Measurements from ENCODE around the gene OR4D11. TPM values are rescaled to one million over a fixed set of nuclear protein-coding genes. Genes with fewer than 3 reads are reported as not detected.

Gene OR4D11
- total and polyA plus RNA-seq, 9 of the 15 experiments (the other 6 are each of a cell fraction or from before 2014, with no cell fraction given) = not detected

- TF ChIP-seq NBN (IDR thresholded peaks at IDR 0.05; ENCODE audit: low read depth) (peak; percentile 86), ZBTB11 (CRISPR knock-in tag; IDR thresholded peaks at IDR 0.05) (peak in 1 of 3 experiments; percentile 75; a peak in 1 of 6 replicates), SP2 (IDR thresholded peaks at IDR 0.05; ENCODE audit: extremely low read depth, low read depth, low read length, poor library complexity, severe bottlenecking) (no peak), TFAP4 (CRISPR knock-in tag; IDR thresholded peaks at IDR 0.05; ENCODE audit: borderline replicate concordance) (peak; percentile 88), ARID4B (CRISPR knock-in tag; IDR thresholded peaks at IDR 0.05) (no peak), EP300 (IDR thresholded peaks at IDR 0.05; ENCODE audit: low read length) (peak; percentile 88), ZNF12 (CRISPR knock-in tag; IDR thresholded peaks at IDR 0.05) (no peak), PHTF2 (CRISPR knock-in tag; IDR thresholded peaks at IDR 0.05) (0 out of 2 replicates have a peak, but pooled peaks have one; percentile 26), RERE (CRISPR knock-in tag; IDR thresholded peaks at IDR 0.05; ENCODE audit: borderline replicate concordance) (no peak)
Observed at GRCh38 chr11:59545179-59546020, 42.0 kb downstream of the OR4D11 start (continued).

Measured in K562 (cell line).